Sigmoid colon (tissue), 4 donors: ENCODE measurements around the gene RELA.
A peak's percentile ranks its signal among the peaks of the same experiment; 100 is the strongest.

ENCODE experiments used
- EP300 ChIP-seq, 4 donors: sonication (generic); formaldehyde crosslinking; IDR thresholded peaks; one replicate each; pipeline ENCODE4 v1.6.1; 2017; ENCODE audit warnings: antibody characterized with exemption in 4 of 4
- POLR2A ChIP-seq, 2 donors: fragments of 450-650 bp; IDR thresholded peaks; one replicate each; pipeline ENCODE4 v1.6.1; 2016; ENCODE audit warnings: antibody characterized with exemption in 2 of 2, mild to moderate bottlenecking in 2 of 2, moderate library complexity in 2 of 2
- TF ChIP-seq, protein P1 (sequence below), 4 experiments: fragments of 450-650 bp in 3 of 4; fragments of 200-600 bp in 1 of 4; IDR thresholded peaks; one replicate each; pipeline ENCODE4 v1.5.1; 2016 to 2019; ENCODE audit warnings: antibody characterized with exemption in 4 of 4, mild to moderate bottlenecking in 3 of 4, moderate library complexity in 2 of 4

DNA sequence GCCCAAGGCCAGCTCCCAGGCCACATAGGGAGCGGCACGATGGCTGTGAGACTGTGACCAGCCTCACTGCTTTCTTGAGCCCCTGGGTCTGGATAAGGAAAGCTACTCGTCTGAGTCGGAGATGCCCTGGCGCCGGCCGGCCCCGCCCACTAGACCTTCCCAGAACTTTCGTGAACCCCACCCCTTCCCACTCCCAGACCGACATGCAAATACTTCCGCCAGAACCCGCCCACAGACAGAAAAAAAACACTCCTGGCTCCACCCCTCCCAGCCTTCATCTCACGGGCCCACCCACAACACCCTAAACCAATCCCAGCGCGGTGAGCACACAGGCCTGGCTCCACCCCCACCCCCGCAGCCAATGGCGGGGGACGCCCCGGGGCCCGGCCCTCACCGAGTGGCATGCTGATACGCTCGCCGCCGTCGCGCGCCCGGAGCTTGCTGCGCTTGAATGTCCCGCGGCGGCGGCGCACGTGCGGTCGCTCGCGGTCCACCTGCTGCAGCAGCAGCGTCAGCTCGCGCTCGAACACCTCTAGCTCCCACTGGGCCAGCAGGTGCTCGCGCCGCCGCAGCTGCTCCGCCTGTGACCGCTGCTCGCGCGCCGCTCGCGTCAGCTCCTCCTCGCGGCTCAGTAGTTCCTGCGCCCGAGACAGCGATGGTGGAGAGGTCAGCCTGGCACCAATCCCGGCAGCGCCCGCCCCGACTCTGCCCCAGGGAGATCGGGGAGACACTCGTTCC, 55.7 kb downstream of the RELA start:
- no peak for TF ChIP-seq POLR2A (IDR thresholded peaks at IDR 0.05)
- TF ChIP-seq, protein P1, sequence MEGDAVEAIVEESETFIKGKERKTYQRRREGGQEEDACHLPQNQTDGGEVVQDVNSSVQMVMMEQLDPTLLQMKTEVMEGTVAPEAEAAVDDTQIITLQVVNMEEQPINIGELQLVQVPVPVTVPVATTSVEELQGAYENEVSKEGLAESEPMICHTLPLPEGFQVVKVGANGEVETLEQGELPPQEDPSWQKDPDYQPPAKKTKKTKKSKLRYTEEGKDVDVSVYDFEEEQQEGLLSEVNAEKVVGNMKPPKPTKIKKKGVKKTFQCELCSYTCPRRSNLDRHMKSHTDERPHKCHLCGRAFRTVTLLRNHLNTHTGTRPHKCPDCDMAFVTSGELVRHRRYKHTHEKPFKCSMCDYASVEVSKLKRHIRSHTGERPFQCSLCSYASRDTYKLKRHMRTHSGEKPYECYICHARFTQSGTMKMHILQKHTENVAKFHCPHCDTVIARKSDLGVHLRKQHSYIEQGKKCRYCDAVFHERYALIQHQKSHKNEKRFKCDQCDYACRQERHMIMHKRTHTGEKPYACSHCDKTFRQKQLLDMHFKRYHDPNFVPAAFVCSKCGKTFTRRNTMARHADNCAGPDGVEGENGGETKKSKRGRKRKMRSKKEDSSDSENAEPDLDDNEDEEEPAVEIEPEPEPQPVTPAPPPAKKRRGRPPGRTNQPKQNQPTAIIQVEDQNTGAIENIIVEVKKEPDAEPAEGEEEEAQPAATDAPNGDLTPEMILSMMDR (IDR thresholded peaks at IDR 0.05): no peak
- peak in 1 of 4 donors; percentile 27 for TF ChIP-seq EP300 (IDR thresholded peaks at IDR 0.05)
